H1 (cell line): Measurements from ENCODE around the gene UGT1A7. TPM values are rescaled to one million over a fixed set of nuclear protein-coding genes. Genes with fewer than 3 reads are reported as not detected.

Source experiments
- BACH1 ChIP-seq: IDR thresholded peaks from 2 replicates; pipeline ENCODE4 v1.6.1; 2012; ENCODE audit warnings: low read length, improper control_type of control experiment
- CBX5 ChIP-seq: fragments of 300-800, 300-1000 bp; sonication (generic); IDR thresholded peaks from 2 replicates; pipeline ENCODE4 v1.7.1; 2016; ENCODE audit warnings: antibody characterized with exemption, low read length, low read depth
- CHD7 ChIP-seq: fragments of 300-600 bp; sonication (generic); IDR thresholded peaks from 2 replicates; pipeline ENCODE4 v1.7.1; 2012; ENCODE audit warnings: low read length, moderate library complexity, mild to moderate bottlenecking, inconsistent platforms; ENCODE audit not compliant: insufficient replicate concordance
- CREB1 ChIP-seq: IDR thresholded peaks from 2 replicates; pipeline ENCODE4 v1.6.1; 2012; ENCODE audit warnings: inconsistent platforms
- CTBP2 ChIP-seq: IDR thresholded peaks from 2 replicates; pipeline ENCODE4 v1.7.0; 2011; ENCODE audit warnings: borderline replicate concordance, mild to moderate bottlenecking, moderate library complexity, mixed read lengths, low read length; ENCODE audit not compliant: insufficient read depth, insufficient read length
- GTF2F1 ChIP-seq: IDR thresholded peaks from 2 replicates; pipeline ENCODE4 v1.6.1; 2012; ENCODE audit warnings: low read depth, low read length, improper control_type of control experiment, borderline replicate concordance
- KDM1A ChIP-seq: fragments of 200-600, 300-600 bp; sonication (generic); IDR thresholded peaks from 2 replicates; pipeline ENCODE4 v1.7.1; 2016; ENCODE audit warnings: mild to moderate bottlenecking, low read length, borderline replicate concordance
- KDM4A ChIP-seq: IDR thresholded peaks from one replicate; pipeline ENCODE4 v1.7.1; 2012; ENCODE audit warnings: low read depth, mild to moderate bottlenecking, moderate library complexity, low read length, inconsistent platforms; ENCODE audit not compliant: severe bottlenecking
- NRF1 ChIP-seq: IDR thresholded peaks from 2 replicates; pipeline ENCODE4 v1.6.1; 2011; ENCODE audit warnings: mild to moderate bottlenecking, low read depth, low read length, improper control_type of control experiment
- RBBP5 ChIP-seq: IDR thresholded peaks from 2 replicates; pipeline ENCODE4 v1.7.1; 2012; ENCODE audit warnings: low read depth, mild to moderate bottlenecking, inconsistent platforms, low read length, moderate library complexity, borderline replicate concordance
- SIX5 ChIP-seq: IDR thresholded peaks from 2 replicates; pipeline ENCODE4 v1.6.1; 2011; ENCODE audit warnings: mild to moderate bottlenecking, low read depth, low read length
- SUZ12 ChIP-seq: fragments of 200-600 bp; sonication (generic); IDR thresholded peaks from 2 replicates; pipeline ENCODE4 v1.6.1; 2012; ENCODE audit warnings: mild to moderate bottlenecking, inconsistent platforms, low read length, moderate library complexity, mixed read lengths
- TEAD4 ChIP-seq: IDR thresholded peaks from 2 replicates; pipeline ENCODE4 v1.6.1; 2012; ENCODE audit warnings: low read depth, low read length, inconsistent platforms, mixed read lengths
- polyA plus RNA-seq, 7 experiments: library from polyadenylated mRNA; depleted of rRNA in 3 of 7; stranded (reverse) in 5 of 7; unstranded in 2 of 7; fragments of >200 nt in 5 of 7; fragments of 200-250 nt in 2 of 7; gene quantifications; 1 replicate in 5 of 7; 2 replicates in 1 of 7; 4 replicates in 1 of 7; pipeline versions ENCODE4 v1.2.1 to v1.2.3, GENCODE V29; 2011 to 2013; ENCODE audit warnings: missing spikeins in 2 of 7, mixed read lengths in 2 of 7
- total RNA-seq: library from RNA; stranded (reverse); fragmentation: NEBNext Ultra II Directional; extraction: Animal tissue kit (Norgen Biotek cat#: 25700); gene quantifications from 2 replicates; pipeline ENCODE4 v1.2.1, GENCODE V29; 2021

Gene UGT1A7
- total and polyA plus RNA-seq, 2 of the 8 experiments (the other 6 are each of a cell fraction or from before 2014, with no cell fraction given) = not detected

DNA sequence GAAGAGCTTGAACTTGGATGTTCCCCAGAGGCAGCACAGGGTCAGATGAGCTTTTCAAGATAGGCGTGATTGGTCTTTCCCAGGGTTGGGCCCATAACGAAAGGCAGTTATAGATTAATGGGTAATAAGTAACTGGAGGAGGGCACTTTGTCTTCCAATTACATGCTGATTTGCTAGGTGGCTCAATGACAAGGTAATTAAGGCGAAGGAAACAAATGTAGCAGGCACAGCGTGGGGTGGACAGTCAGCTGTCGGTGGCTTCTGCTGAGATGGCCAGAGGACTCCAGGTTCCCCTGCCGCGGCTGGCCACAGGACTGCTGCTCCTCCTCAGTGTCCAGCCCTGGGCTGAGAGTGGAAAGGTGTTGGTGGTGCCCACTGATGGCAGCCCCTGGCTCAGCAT, 36.9 kb downstream of the UGT1A7 start, which contains the start of gene UGT1A4 (continued):
- TF ChIP-seq CHD7 (no peak), CTBP2 (no peak), BACH1 (no peak), CREB1 (no peak), CBX5 (no peak), GTF2F1 (no peak), KDM4A (no peak), SIX5 (no peak), RBBP5 (no peak), SUZ12 (no peak), NRF1 (no peak), KDM1A (no peak), TEAD4 (no peak)
